HEK293 (cell line): Measurements from ENCODE around the gene CDH11.

ENCODE experiments used
- CTCF ChIP-seq: fragments of 450-650 bp; formaldehyde crosslinking; IDR thresholded peaks from 2 replicates; pipeline ENCODE4 v1.5.1; 2016; ENCODE audit warnings: missing biosample characterization, missing genetic modification characterization
- HOXA7 ChIP-seq: sonication (generic); formaldehyde crosslinking; IDR thresholded peaks from 2 replicates; pipeline ENCODE4 v1.8.1; 2022; ENCODE audit warnings: missing genetic modification reagents, borderline replicate concordance
- MYNN ChIP-seq: fragments of 450-650 bp; formaldehyde crosslinking; IDR thresholded peaks from 2 replicates; pipeline ENCODE4 v1.5.1; 2016; ENCODE audit warnings: missing biosample characterization, missing genetic modification characterization, borderline replicate concordance
- RBAK ChIP-seq: fragments of 450-650 bp; formaldehyde crosslinking; IDR thresholded peaks from 2 replicates; pipeline ENCODE4 v1.5.1; 2016; ENCODE audit warnings: missing biosample characterization, missing genetic modification characterization
- SCRT2 ChIP-seq: fragments of 450-650 bp; formaldehyde crosslinking; IDR thresholded peaks from 2 replicates; pipeline ENCODE4 v1.5.1; 2016; ENCODE audit warnings: missing biosample characterization, missing genetic modification characterization
- SP7 ChIP-seq: fragments of 450-650 bp; formaldehyde crosslinking; IDR thresholded peaks from 2 replicates; pipeline ENCODE4 v1.5.1; 2016; ENCODE audit warnings: missing biosample characterization, missing genetic modification characterization
- ZNF121 ChIP-seq: fragments of 450-650 bp; formaldehyde crosslinking; IDR thresholded peaks from 2 replicates; pipeline ENCODE4 v1.5.1; 2016; ENCODE audit warnings: missing biosample characterization, missing genetic modification characterization
- ZNF184 ChIP-seq: fragments of 450-650 bp; IDR thresholded peaks from 2 replicates; pipeline ENCODE4 v1.5.1; 2018; ENCODE audit warnings: missing biosample characterization, mild to moderate bottlenecking, missing genetic modification characterization
- ZNF311 ChIP-seq: fragments of 450-650 bp; formaldehyde crosslinking; IDR thresholded peaks from 2 replicates; pipeline ENCODE4 v1.5.1; 2017; ENCODE audit warnings: missing biosample characterization, missing genetic modification characterization, borderline replicate concordance
- ZNF324 ChIP-seq: fragments of 450-650 bp; formaldehyde crosslinking; IDR thresholded peaks from 2 replicates; pipeline ENCODE4 v1.5.1; 2016; ENCODE audit warnings: missing biosample characterization, missing genetic modification characterization
- ZNF639 ChIP-seq: fragments of 450-650 bp; formaldehyde crosslinking; IDR thresholded peaks from 2 replicates; pipeline ENCODE4 v1.5.1; 2016; ENCODE audit warnings: missing biosample characterization, missing genetic modification characterization
- ZNF670 ChIP-seq: fragments of 450-650 bp; formaldehyde crosslinking; IDR thresholded peaks from 2 replicates; pipeline ENCODE4 v1.5.1; 2016; ENCODE audit warnings: missing biosample characterization, missing genetic modification characterization, low read depth
- ZNF837 ChIP-seq: fragments of 450-650 bp; formaldehyde crosslinking; IDR thresholded peaks from 2 replicates; pipeline ENCODE4 v1.5.1; 2016; ENCODE audit warnings: missing biosample characterization, missing genetic modification characterization

- no peak for TF ChIP-seq ZNF121 (tag by site-specific recombination)
- TF ChIP-seq ZNF639 (tag by site-specific recombination) = no peak
- TF ChIP-seq CTCF (tag by site-specific recombination) = no peak
- no peak for TF ChIP-seq ZNF184 (tag by site-specific recombination)
- TF ChIP-seq RBAK (tag by site-specific recombination) = no peak
- no peak for TF ChIP-seq ZNF670 (tag by site-specific recombination)
- no peak for TF ChIP-seq ZNF837
- TF ChIP-seq ZNF311 (tag by site-specific recombination) = no peak
- TF ChIP-seq HOXA7 (CRISPR knock-in tag) = no peak
- no peak for TF ChIP-seq MYNN (tag by site-specific recombination)
- TF ChIP-seq SCRT2 (tag by site-specific recombination) = no peak
- no peak for TF ChIP-seq SP7 (tag by site-specific recombination)
- no peak for TF ChIP-seq ZNF324
Measured at GRCh38 chr16:64982581-64982980, 139.3 kb downstream of the CDH11 start.
